RWPE1 (cell line): Measurements from ENCODE around the gene PMS1.

ENCODE experiments used
- CTCF ChIA-PET: fragments of 350-600 bp; sonication (Branson Sonifier 250); formaldehyde crosslinking; extraction: SDS; loops from one replicate; lab custom pipeline; 2021; lab: Yijun Ruan, JAX
- POLR2A ChIA-PET: fragments of 400-600 bp; formaldehyde crosslinking; extraction: SDS; loops from one replicate; lab custom pipeline; 2020; ENCODE audit warnings: antibody characterized with exemption; ENCODE audit not compliant: low non-redundant PET; lab: Yijun Ruan, JAX
- DNase-seq: peaks from one replicate; pipeline ENCODE4 v3.0.0; 2012; ENCODE audit warnings: low spot score
- H3K27ac ChIP-seq: fragments of 450-650 bp; 2 replicates; pipeline ENCODE4 v1.5.1; 2017
- CTCF ChIP-seq: fragments of 450-650 bp; conservative IDR thresholded peaks from 2 replicates; pipeline ENCODE4 v1.5.1; 2017; ENCODE audit warnings: low read depth, mild to moderate bottlenecking

PMS1 gene

DNA sequence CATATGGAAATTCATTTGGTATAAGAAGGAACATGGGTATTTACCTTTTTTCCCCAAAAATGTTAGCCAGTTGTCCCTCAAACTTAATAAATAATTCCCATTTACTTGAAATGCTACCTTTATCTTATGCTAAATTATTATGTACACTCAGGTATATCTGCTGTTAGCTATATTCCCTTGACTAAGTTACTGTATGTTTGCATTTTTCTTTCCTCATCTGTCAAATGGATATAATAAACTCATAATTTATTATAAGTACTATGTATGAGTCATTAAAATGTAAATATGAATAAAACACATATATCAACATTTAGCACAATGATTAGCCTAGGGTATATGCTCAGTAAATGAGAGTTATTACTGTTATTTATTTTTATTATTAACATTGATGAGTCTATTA, 117.4 kb downstream of the PMS1 start:
- TF ChIP-seq CTCF: no peak
- CTCF ChIA-PET: interaction anchor here (0.6 kb wide), 1 partner anchor 85 kb away, joined by 3 read pairs; no protein-coding TSS in a partner anchor
- DNase-seq: no peak
- no peak overlapping the region for H3K27ac ChIP-seq
- POLR2A ChIA-PET: no interaction called here

- DNase-seq: no peak
- CTCF ChIA-PET: interaction anchor here (0.6 kb wide), 1 partner anchor 22 kb away, joined by 3 read pairs; no protein-coding TSS in a partner anchor
- no peak for TF ChIP-seq CTCF
- POLR2A ChIA-PET: no interaction called here
- H3K27ac ChIP-seq: no peak overlapping the region
These were observed 129.6 kb downstream of the PMS1 start for GRCh38 chr2:189913821-189914220.

DNA sequence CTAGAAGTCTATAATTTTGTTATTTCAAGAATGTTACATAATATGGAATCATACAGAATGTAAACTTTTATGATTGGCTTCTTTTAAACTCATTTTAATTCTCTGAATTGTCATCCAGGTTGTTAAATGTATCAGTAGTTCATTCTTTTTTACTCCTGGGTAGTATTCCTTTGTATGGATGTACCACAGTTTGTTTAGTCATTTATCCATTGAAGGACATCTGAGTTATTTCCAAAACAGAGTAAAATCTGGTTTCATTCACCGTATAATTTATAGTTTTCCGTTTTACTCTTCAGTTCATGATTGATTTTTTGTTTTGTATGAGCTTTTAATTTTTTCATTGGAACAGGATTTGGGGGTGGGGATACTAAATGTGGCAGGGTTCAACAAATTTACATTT, 132.4 kb downstream of the PMS1 start:
- TF ChIP-seq CTCF: no peak
- ChIA-PET CTCF (no interaction called here), POLR2A (no interaction called here)
- no peak overlapping the region for H3K27ac ChIP-seq
- no peak for DNase-seq
